Measurements from ENCODE around the gene NYNRIN. TPM values are rescaled to one million over a fixed set of nuclear protein-coding genes. Genes with fewer than 3 reads are reported as not detected.

Gene NYNRIN
- total RNA-seq, 1 donor from 2014 or later: 10.4 TPM

GRCh38 chr14:24378327-24378726 is 20.5 kb upstream of the NYNRIN start:
- Mint-ChIP-seq H3K4me1 (no peaks in the 10 kb centered on the region), H3K36me3 (ENCODE audit: low read depth) (no peaks in the 10 kb centered on the region), H3K27me3 (ENCODE audit: low read depth) (no peaks in the 10 kb centered on the region), H3K27ac (ENCODE audit: unreplicated experiment) (no peak overlapping the region), H3K9me3 (no peaks in the 10 kb centered on the region), H3K4me3 (no peak overlapping the region)
- TF ChIP-seq CTCF (conservative IDR thresholded peaks at IDR 0.05): no peak
- DNase-seq (ENCODE audit: low read depth, low spot score): no peak

- H3K27ac Mint-ChIP-seq (ENCODE audit: unreplicated experiment): no peak overlapping the region
- no peak for DNase-seq (ENCODE audit: low read depth, low spot score)
- H3K9me3 Mint-ChIP-seq: no peaks in the 10 kb centered on the region
- H3K4me1 Mint-ChIP-seq: no peaks in the 10 kb centered on the region
- no peak for TF ChIP-seq CTCF (conservative IDR thresholded peaks at IDR 0.05)
- no peak overlapping the region for H3K4me3 Mint-ChIP-seq
- H3K36me3 Mint-ChIP-seq (ENCODE audit: low read depth): no peaks in the 10 kb centered on the region
- peaks cover 4% of the 10 kb centered on the region for H3K27me3 Mint-ChIP-seq (ENCODE audit: low read depth)
Measured at GRCh38 chr14:24378981-24379906, 19.6 kb upstream of the NYNRIN start.

- H3K9me3 Mint-ChIP-seq: no peaks in the 10 kb centered on the region
Measured at GRCh38 chr14:24379907-24380730, 18.7 kb upstream of the NYNRIN start.

GRCh38 chr14:24381363-24382063 is 17.3 kb upstream of the NYNRIN start:
- Mint-ChIP-seq H3K4me1 (no peaks in the 10 kb centered on the region), H3K4me3 (no peak overlapping the region), H3K27ac (ENCODE audit: unreplicated experiment) (no peak overlapping the region), H3K27me3 (ENCODE audit: low read depth) (peaks cover 11% of the 10 kb centered on the region), H3K9me3 (no peaks in the 10 kb centered on the region), H3K36me3 (ENCODE audit: low read depth) (no peaks in the 10 kb centered on the region)
- no peak for DNase-seq (ENCODE audit: low read depth, low spot score)
- no peak for TF ChIP-seq CTCF (conservative IDR thresholded peaks at IDR 0.05)

More at GRCh38 chr14:24379907-24380730, 18.7 kb upstream of the NYNRIN start:
- Mint-ChIP-seq H3K4me1 (no peaks in the 10 kb centered on the region), H3K4me3 (no peak overlapping the region), H3K27me3 (ENCODE audit: low read depth) (peaks cover 7% of the 10 kb centered on the region), H3K36me3 (ENCODE audit: low read depth) (no peaks in the 10 kb centered on the region), H3K27ac (ENCODE audit: unreplicated experiment) (no peak overlapping the region)
- TF ChIP-seq CTCF (conservative IDR thresholded peaks at IDR 0.05): no peak
- no peak for DNase-seq (ENCODE audit: low read depth, low spot score)

- peaks cover 15% of the 10 kb centered on the region for H3K27me3 Mint-ChIP-seq (ENCODE audit: low read depth)
- no peaks in the 10 kb centered on the region for H3K36me3 Mint-ChIP-seq (ENCODE audit: low read depth)
- H3K27ac Mint-ChIP-seq (ENCODE audit: unreplicated experiment): no peak overlapping the region
- H3K4me1 Mint-ChIP-seq: no peaks in the 10 kb centered on the region
- no peak for DNase-seq (ENCODE audit: low read depth, low spot score)
- TF ChIP-seq CTCF (conservative IDR thresholded peaks at IDR 0.05): no peak
- no peaks in the 10 kb centered on the region for H3K9me3 Mint-ChIP-seq
- no peak overlapping the region for H3K4me3 Mint-ChIP-seq
Measured at GRCh38 chr14:24382064-24382371, 16.8 kb upstream of the NYNRIN start.
